Activated CD4-positive, alpha-beta T cell treated with anti-CD3 and anti-CD28 coated beads for 48 hours (primary cell): ENCODE measurements around the gene DACH2.
A peak's percentile ranks its signal among the peaks of the same experiment; 100 is the strongest.
"Not testable (repeated sequence)": the region's sequence is repeated elsewhere in the genome, so short reads cannot be mapped to it uniquely, and the experiment has no call there.

Source experiments
- DNase-seq: peaks from one replicate; pipeline ENCODE4 v3.0.0-alpha.2; 2020

The DACH2 gene

DNA sequence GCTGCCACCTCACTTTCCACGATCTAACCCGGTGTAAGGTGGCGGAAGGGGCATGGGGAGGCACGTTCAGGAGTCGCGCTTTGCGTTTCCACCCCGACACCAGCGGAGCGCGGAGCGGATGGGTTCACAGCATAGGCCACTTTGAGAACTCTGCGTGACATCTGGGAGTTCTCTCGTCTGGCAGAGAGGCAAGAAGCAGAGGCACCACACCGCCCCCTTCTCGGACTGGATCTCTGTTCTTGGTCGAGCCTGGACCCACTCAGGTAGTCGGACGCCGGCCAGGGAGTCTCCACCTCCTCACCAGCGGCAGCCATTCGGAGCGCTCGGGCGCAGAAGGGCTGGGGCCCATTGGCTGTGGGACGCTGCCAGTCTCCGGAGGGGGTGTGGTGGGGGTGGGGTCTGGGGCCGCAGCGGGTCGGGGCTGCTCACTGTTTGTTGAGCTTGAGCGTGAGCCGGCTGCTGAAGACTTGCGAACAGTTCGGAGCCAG is at the start of gene DACH2:
DACH2 (plus strand) TSS at position 428 of the 488 bp plus-strand sequence.
- peak; percentile 67 for DNase-seq

DNA sequence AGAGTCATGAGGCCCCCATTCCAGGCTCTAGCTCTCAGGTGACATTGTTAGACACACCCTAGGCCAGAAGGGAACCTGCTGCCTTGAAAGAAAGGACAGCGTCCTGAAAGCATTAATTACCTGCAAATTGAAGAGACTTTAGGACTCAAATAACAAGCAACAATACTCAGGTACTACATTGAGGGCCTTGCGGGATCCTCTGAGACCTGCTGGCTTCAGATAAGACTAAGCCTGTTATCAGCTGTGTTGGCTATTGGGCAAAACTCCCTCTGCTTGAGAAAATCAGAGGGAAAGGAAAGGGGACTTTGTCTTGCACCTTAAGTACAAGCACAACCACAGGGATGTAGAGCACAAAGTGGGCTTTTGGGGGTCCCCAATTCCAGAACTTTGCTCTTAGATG is 45.9 kb upstream of the DACH2 start:
- DNase-seq = no peak

DNA sequence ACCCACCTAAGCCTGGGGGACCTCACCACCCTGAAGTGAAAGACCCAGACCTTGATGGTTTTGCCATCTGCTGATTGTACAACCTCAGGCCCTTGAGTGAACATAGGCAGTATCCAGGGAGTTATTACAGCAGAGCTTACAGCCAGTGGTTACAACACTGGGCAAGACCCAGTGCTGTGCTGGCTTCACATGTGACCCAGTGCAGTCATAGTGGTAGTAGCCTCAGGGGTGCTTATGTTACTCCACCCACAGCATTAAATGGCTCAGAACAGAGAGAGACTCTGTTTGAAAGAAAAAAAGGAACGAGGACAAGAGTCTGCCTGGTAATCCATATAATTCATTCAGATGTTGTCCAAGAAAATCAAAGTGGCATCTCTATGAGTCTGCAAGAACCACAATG is 45.2 kb upstream of the DACH2 start:
- DNase-seq = no peak

DNA sequence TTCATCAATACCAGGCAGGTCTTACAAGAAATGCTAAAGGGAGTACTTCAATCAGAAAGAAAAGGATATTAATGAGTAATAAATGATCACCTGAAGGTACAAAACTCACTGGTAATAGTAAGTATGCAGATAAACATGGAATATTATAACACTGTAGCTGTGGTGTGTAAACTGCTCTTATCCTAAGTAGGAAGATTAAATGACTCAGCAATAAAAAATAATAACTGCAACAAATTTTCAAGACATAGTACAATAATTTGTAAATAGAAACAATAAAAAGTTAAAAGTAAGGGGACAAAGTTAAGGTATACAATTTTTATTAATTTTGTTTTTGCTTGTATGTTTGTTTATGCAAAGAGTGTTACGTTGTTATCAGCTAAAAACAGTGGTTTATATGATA is 43.7 kb upstream of the DACH2 start:
- no peak for DNase-seq

DNA sequence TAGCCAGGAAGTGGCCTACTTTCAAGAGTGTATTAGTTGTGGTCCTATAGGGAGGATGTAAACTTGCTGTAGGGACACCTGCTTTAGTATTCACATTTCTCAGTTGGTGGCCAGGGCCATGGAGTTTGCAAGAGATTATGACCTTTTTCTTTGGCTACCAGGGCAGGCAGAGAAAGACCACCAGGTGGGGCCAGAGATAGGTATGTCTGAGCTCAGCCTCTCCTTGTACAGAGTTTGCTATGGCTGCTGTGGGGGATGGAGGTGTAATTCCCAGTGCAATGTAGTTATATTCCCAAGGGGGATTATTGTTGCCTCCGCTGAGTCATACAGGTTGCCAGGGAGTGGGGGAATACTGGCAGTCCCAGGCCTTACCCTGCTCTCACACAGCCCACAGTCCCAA is 26.3 kb upstream of the DACH2 start:
- DNase-seq = no peak

DNA sequence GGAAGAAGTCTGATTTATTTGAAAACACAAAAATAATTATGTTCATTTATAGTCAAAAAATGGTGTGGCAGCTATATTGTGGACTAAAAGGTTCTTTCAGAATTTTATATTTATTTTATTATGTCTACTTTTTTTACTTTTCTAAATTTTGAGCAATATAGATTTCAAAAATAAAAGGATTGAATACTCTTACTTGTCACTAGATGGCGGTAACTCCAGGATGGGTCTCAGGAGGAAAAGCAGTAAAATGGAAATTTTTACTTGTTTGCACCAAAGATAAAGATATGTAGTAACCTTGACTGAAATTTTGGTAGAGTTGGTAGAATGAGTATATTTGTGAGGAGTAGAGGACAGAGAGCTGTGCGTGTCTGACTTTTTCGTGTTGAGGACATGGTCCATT is 14.5 kb upstream of the DACH2 start:
- DNase-seq = no peak

DNA sequence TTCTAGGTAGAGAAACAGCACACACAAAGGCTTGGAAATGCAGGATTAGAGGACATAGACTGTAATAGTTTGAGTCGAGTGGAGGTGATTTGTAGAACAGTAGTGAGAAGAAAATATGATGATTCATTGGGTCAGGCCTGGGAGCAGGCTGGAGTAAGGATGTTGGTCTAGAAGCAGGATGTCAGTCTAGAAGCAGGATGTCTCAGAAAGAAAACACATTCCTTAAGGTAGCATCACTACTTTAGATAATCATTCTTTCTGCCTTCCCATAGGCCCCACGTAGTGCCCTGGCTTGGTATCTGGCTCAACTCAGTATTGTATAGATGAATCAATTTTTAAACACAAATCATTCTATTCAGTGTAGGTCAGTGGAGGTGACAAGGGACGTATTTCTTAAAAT is 11.2 kb upstream of the DACH2 start:
- no peak for DNase-seq

DNA sequence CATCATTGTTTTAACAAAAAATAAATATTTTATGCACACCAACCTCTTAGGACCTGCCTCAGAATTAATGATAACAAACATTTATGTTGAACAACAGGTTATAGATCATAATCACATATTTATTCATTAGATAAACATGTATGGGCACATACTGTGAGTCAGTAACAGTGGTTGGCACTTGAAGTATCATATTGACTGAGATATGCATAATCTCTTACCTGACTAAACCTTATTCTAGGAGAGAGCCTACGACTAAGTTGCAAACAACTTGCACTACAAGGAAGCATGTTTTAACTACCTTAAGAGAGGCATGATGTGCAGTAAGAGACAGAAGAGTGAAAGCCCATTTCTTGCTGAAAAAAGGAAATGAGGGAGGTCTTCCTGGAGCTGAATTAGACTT is 6.5 kb upstream of the DACH2 start:
- DNase-seq = no peak

DNA sequence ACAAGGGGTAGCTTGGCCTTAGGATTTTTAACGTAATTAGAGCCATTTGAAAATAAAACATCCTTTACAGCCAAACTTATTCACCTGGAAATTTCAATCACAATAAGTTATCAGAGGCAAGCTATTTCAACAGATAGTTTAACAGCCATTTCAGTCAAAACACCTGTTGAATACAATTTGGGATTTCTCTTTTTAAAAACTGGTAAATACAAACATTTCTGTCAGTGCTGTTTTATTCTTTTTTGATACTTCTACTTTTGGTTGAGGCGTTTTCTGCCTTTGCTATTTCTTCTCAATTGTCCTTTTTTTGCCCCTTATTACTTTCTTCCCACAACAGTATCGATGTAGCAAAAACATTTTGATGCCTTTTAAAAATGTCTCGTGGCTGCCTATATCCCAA is 2.1 kb upstream of the DACH2 start:
- DNase-seq = no peak

DNA sequence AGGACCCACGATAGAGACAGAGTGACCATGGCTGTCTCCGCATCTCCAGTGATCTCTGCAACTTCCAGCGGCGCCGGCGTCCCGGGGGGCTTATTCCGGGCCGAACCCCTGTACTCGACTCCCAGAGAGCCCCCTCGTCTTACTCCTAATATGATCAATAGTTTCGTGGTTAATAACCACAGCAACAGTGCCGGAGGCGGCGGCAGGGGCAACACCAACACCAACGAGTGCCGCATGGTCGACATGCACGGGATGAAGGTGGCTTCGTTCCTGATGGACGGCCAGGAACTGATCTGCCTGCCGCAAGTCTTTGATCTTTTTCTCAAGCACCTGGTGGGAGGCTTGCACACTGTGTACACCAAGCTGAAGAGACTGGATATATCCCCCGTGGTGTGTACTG is 343 bp downstream of the DACH2 start:
- DNase-seq = no peak

DNA sequence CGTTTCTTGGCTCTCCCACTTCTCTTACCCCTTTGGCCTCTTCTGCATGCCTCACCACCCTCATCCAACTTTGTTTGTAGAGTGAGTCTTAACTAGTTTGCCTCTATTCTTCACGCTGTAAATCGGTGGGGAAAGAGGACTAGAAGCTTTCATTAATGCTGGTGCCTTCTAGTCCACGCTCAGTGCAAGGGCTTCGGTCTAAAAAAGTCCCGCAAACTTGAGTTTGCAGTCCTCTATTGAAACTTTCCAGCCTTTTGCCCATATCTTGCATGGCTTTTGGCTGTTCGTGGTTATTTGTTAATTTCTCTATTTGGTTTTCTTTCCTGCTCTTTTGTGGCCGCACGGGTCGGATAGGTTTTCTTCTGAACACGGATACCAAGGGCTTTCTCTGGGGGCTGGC is 868 bp downstream of the DACH2 start:
- DNase-seq = no peak

DNA sequence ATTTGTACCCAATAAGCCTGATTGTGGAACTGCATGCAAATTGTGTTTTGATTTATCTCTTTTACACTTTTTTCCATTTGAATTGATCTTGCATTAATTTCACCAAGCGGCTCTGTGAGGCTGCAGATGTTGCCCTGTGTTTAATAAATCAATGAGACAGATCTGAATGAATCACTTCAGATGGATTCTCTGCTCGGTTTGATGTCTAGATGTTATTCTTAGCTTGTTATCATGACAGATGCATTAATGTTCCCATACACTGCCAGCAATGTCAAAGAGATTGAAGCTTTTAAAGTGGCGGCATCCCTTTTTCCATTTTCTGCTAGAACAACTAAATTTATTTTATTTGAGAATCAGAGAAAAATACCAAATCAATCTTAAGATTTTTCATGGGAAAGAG is 6.3 kb downstream of the DACH2 start:
- DNase-seq = no peak

DNA sequence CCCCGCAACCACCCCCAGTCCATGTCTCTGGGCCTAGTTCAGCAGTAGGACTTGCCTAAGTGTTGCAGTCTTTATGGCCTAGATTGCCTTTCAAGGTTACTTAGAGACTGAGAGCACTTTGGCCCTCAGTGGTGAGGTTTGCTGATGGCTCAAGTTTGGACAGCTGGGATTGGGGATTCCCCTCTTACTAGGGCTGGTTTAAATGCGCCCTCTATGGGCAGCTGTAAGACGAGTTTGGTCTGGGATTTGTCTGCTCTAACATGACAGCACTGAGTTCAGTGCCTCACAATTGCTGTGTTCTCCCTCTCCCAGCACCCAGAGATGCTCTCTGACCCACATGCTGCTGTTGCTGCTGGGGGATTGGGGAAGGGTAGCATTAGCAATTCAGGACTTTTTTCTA is 23.1 kb downstream of the DACH2 start:
- peak; percentile 2 for DNase-seq

DNA sequence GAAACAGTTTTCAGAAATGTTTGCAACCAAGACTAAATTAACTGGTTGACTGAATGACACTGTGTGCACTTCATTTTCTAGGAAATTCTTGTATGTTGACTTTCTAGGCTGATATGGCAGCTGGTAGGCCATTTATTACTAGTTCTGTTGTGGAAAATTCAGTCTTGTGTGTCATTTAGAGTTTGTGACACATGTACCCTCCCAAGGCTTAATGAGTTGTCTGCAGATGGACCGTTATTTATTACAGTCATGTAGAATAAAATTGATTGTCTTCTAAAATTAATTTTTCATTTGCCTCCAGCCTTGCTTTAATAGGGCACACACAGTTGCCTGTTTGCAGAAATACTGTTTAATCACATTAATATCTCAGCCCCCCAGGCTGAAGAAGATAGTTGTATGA is 30.7 kb downstream of the DACH2 start:
- DNase-seq = no peak

DNA sequence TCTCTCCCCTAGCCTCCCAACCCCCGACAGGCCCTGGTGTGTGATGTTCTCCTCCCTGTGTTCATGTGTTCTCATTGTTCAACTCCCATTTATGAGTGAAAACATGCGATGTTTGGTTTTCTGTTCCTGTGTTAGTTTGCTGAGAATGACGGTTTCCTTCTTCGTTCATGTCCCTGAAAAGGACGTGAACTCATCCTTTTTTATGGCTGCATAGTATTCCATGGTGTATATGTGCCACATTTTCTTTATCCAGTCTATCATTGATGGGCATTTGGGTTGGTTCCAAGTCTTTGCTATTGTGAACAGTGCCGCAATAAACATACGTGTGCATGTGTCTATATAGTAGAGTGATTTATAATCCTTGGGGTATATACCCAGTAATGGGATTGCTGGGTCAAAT is 33.1 kb downstream of the DACH2 start:
- not testable (repeated sequence) for DNase-seq

DNA sequence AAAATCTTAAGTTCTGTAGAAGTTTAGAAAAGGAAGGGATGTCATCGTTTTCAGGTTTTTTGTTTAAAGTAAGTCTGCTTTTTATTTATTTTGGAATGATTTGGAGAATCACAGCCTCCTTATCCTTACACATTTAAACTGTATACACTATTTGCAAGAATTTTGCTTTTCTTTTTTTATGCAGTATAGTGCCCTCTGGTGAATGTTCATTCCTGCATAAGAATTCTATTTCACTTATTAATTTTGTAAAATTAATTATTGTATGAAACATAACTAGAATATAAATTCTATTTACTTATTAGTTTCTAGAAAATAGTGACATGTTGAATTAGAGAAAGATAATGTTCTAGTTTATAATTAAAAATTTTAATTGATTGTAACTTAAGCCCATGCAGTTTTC is 44.6 kb downstream of the DACH2 start:
- no peak for DNase-seq

DNA sequence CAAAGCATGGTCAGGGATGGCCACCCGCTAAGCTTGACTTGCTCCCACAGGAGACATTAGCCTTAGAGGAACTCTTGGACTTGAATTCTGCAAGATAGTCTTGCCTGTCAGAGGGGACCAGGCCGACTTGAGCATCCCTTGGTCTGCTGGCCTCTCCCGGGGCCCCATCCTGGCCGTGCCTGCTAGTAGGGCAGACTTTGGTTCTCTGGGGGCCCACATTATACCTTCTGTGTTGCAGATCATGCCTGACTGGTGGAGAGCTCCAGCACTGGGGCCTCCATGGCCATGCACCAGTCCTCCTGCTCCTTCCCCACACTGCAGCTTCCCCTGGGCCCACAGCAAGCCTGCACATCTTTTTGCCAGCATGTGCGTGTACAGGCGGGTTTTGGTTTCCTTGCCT is 46.5 kb downstream of the DACH2 start:
- no peak for DNase-seq

DNA sequence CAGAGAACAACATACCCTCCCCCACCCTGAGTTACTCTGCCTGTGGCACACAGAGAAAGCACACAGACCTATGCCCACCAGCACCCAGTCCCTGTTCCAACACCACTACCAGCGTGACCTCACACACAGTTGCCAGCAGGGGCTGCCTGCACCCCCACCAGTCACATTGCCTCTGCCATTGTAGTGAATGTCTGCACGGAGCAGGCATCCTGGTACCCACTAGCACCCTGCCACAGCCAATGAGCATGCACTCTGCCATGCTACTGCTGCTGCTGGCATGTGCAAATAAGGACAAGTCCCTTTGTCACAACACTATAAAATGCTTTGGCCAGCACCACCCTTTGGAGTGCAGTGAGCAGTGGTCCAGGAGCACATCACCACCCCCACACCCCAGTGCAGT is 47.1 kb downstream of the DACH2 start:
- DNase-seq = no peak

DNA sequence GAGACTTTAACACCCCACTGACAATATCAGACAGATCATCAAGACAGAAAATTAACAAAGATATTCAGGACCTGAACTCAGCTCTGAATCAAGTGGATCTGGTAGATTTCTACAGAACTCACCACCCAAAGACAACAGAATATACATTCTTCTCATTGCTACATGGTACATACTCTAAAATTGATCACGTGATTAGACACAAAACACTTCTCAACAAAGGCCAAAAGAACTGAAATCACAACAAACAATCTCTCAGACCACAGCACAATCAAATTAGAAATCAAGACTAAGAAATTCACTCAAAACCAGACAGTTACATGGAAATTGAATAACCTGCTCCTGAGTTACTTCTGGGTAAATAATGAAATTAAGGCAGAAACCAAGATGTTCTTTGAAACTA is 49.6 kb downstream of the DACH2 start:
- no peak for DNase-seq

DNA sequence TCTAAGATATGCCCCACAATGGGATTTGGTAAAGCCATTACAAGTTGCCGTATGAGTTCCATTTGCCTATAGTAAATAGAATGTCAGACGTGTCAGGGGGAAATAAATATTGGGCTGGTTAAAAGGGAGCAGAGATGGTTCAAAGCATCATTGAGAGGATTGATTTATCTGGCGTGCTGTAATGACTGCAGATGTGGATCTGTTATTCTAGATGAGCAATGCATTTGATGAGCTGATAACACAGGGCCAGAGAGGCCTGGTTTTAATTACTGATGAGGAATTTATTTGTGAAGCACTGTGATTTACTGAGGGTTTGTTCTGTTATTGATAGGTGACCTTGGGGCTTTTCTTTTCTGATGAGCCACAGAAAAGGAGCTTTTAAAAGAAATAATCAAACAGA is 62.5 kb downstream of the DACH2 start:
- DNase-seq = no peak

DNA sequence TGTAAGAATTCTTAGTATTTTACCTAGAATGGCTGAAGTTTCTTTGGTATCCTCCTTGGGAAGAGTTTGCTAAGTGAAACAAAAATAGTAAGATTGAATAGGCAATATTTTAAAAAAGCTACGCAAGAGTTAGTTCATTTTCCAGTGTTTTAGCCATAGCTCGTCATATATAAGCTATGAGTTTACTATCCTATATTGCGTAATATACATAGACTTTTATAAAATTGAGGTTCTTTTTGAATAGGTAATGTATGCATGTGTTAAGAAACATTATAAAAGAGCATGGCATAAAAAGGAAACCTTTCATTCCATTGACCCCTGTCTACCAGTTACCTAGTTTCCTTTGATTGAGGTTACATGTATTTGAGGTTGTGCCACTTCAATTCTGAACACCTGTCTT is 67.0 kb downstream of the DACH2 start:
- DNase-seq = no peak

DNA sequence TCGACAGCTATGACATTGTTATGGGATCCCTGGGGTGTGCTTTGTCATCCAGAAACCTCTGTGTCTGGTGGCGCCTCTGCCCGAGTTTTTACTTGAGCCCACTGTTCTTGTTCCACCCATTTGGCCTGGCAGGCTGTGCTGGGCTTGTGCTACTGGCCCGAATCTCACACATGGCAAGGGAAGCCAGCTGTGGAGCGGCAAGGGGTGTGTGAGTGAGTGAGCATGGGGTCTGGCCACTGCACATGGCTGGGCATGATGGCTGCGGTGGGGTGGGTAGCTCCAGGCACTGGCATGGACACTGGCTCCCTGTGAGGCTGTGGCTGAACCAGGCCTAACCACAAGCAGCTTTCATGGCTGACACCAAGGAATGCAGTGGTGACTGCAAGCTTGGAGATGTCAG is 89.2 kb downstream of the DACH2 start:
- DNase-seq = no peak

DNA sequence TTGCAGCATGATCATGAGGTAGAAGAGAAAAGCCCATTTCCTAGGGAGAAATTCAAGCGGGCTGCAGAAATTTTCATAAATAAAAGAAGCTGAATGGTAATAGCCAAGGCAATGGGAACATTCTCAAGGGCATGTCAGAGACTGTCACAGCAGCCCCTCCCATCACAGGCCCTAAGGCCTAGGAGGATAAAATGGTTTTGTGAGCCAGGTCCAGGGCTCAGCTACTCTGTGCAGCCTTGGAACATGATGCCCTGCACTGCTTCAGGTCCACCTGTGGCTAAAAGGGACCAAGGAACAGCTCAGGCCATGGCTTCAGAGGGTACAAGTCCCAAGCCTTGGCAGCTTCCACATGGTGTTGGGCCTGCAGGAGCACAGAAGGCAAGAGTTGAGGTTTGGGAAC is 93.3 kb downstream of the DACH2 start:
- DNase-seq = no peak

DNA sequence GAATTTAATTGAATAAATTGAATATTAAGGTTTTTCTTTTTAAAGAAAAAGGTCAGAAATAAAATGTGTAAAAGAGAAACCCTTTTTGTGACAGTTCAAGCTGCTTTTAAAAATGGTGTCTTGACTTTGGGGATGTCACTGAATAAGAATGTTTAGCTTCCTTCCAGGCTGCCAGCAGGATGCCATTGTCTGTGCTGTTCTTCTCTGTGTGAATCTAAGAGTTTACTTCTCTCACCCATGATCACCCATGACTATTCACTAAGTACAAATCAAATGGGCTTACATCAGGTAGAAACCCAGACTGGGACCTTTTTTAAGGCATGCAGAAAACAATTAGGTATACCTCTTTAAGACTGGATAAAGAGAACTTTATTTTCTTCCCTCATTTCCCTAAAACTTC is 115.3 kb downstream of the DACH2 start:
- no peak for DNase-seq

DNA sequence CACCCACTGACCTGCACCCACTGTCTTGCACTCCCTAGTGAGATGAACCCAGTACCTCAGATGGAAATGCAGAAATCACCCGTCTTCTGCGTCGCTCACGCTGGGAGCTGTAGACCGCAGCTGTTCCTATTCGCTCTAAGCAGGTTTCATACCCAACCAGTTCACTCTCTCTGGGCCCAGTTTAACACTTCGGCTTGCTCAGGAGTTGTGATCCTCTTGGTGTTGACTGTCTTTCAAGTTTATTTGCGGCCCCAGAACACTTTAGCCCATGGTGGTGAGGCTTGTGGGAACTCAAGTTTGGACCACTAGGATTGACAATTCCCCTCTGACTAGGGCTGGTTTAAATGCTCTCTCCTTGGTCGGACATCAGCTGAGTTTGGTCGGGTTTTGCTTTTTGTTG is 147.0 kb downstream of the DACH2 start:
- no peak for DNase-seq

DNA sequence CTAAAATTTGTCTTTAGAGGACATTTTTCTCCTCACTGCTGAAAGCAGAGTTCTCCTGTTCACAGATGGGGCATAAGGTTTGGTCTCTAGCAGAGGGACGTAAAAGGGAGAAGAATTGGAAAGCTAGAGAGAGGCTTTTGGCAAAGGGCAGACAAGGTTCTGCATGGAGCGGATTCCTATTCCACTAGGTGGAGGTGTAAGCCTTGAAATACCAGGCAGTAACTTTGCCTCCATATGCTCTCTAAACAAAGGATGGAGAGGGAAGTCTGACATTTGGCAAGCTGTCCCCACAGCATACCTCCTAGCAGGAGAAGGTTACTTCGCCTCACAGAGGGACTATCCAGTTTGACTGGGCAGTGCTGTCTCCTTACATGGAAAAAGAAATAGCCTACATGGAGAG is 174.7 kb downstream of the DACH2 start:
- no peak for DNase-seq
